SK-N-MC (cell line): ENCODE results near the gene PDF.

Source experiments
- EZH2 ChIP-seq: fragments of 200-600 bp; sonication (generic); IDR thresholded peaks from one replicate; pipeline ENCODE4 v1.6.1; 2017; ENCODE audit warnings: antibody characterized with exemption
- FOXP2 ChIP-seq: optimal IDR thresholded peaks from 2 replicates; pipeline ENCODE3; 2011; ENCODE audit warnings: mild to moderate bottlenecking, moderate library complexity; ENCODE audit not compliant: insufficient read depth; ENCODE audit errors: extremely low read length, control extremely low read depth
- POLR2AphosphoS5 ChIP-seq: IDR thresholded peaks from 2 replicates; pipeline ENCODE4 v1.6.1; 2012; ENCODE audit warnings: mild to moderate bottlenecking, low read depth, low read length, borderline replicate concordance

DNA sequence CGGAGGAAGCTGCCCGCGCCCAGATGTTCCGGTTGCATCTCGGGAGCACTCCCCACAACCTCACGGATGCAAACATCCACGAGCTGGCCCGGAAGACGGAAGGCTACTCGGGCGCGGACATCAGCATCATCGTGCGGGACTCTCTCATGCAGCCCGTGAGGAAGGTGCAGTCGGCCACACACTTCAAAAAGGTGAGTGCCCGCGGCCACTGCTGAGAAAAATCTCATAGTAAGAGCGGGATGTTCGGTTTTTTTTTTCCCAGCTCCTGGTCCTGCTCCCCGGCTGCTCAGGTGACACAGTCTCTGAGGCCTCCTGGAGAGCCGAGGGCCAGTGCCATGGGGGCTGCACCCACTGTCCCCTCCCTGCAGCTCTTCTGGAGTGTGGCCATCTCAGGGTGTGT, 9.3 kb downstream of the PDF start:
- TF ChIP-seq EZH2, result no peak
- no peak for TF ChIP-seq POLR2AphosphoS5
- TF ChIP-seq FOXP2, result no peak
